Upper lobe of right lung (tissue), 1 donor: ENCODE results near the gene PPM1A. TPM values are rescaled to one million over a fixed set of nuclear protein-coding genes. Genes with fewer than 3 reads are reported as not detected.
"Not testable (repeated sequence)": the region's sequence is repeated elsewhere in the genome, so short reads cannot be mapped to it uniquely, and the experiment has no call there.

Experiments
- ATAC-seq: fragments of 200-7000 bp; cut with Tn5 transposase; one replicate; pipeline ENCODE4 v1.9.1; 2020; ENCODE audit warnings: mild to moderate bottlenecking, moderate library complexity
- DNase-seq: peaks from one replicate; pipeline ENCODE4 v3.0.0-alpha.2; 2020
- H3K27ac ChIP-seq: fragments of 200-600 bp; one replicate; pipeline ENCODE4 v1.8.0; 2022
- H3K27me3 ChIP-seq: fragments of 200-600 bp; one replicate; pipeline ENCODE4 v1.8.0; 2022; ENCODE audit warnings: mild to moderate bottlenecking
- H3K36me3 ChIP-seq: fragments of 200-600 bp; one replicate; pipeline ENCODE4 v1.8.0; 2022
- H3K4me1 ChIP-seq: fragments of 200-600 bp; one replicate; pipeline ENCODE4 v1.8.0; 2022
- H3K4me3 ChIP-seq: fragments of 200-600 bp; one replicate; pipeline ENCODE4 v1.8.0; 2022; ENCODE audit warnings: mild to moderate bottlenecking
- H3K9me3 ChIP-seq: fragments of 200-600 bp; one replicate; pipeline ENCODE4 v1.8.0; 2022
- CTCF ChIP-seq: fragments of 200-600 bp; IDR thresholded peaks from one replicate; pipeline ENCODE4 v1.8.0; 2022; ENCODE audit warnings: antibody characterized with exemption
- intact Hi-C: fragments of 100-400 bp; cut with DNase I; formaldehyde crosslinking; loops from one replicate; pipeline ENCODE4 v1.11.0; 2022
- total RNA-seq: library from RNA; stranded (reverse); fragmentation: NEBNext Ultra II Directional; extraction: Animal tissue kit (Norgen Biotek cat#: 25700); gene quantifications from one replicate; pipeline ENCODE4 v1.2.1, GENCODE V29; 2021
- donor health status: DM: no; HTN: yes; CAD: no; lungs with severe emphysema.

PPM1A gene
- total RNA-seq, 1 donor from 2014 or later: 50.2 TPM

- intact Hi-C loops: no loop called here
- no peak overlapping the region for H3K27ac ChIP-seq
- no peak for TF ChIP-seq CTCF
These were observed 66.4 kb downstream of the PPM1A start for GRCh38 chr14:60315196-60315990.

DNA sequence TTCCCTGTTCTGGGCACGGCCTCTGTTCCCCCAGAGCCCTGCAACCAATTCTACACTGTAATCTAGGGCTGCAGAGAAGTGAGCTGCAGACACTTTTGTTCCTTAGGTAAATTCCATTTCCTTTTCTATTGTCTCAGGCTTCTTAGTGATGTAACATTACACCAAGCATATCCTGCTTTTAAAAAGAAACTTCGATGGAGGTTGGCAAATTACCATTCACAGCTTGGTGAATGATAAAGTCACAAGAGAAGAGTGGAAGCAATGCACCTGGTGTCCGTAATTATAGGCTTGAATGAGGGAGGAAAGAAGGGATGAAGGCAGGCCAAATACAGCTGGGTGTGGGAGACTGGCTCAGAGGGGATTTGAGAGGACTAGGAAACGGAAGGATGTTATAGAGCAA is 68.6 kb downstream of the PPM1A start:
- no peak for DNase-seq
- intact Hi-C loops: no loop called here
- no peak for TF ChIP-seq CTCF

More at GRCh38 chr14:60315196-60315990, 66.4 kb downstream of the PPM1A start:
- Histone ChIP-seq H3K4me3 (no peak overlapping the region), H3K27me3 (peaks cover 15% of the 10 kb centered on the region), H3K36me3 (no peaks in the 10 kb centered on the region), H3K4me1 (no peaks in the 10 kb centered on the region), H3K9me3 (no peaks in the 10 kb centered on the region)
- no peak for ATAC-seq
- DNase-seq: no peak

GRCh38 chr14:60320860-60321259 is 71.8 kb downstream of the PPM1A start:
- H3K27ac ChIP-seq, H3K4me3 ChIP-seq, H3K36me3 ChIP-seq, ATAC-seq, intact Hi-C loops, H3K4me1 ChIP-seq, H3K9me3 ChIP-seq, DNase-seq: not testable (repeated sequence)
- H3K27me3 ChIP-seq: peaks cover 15% of the 10 kb centered on the region

More for the DNA sequence above, 68.6 kb downstream of the PPM1A start:
- H3K27ac ChIP-seq: no peak overlapping the region
- H3K9me3 ChIP-seq: no peaks in the 10 kb centered on the region
- no peaks in the 10 kb centered on the region for H3K4me1 ChIP-seq
- peaks cover 15% of the 10 kb centered on the region for H3K27me3 ChIP-seq
- no peak overlapping the region for H3K4me3 ChIP-seq
- ATAC-seq: no peak
- H3K36me3 ChIP-seq: no peaks in the 10 kb centered on the region

DNA sequence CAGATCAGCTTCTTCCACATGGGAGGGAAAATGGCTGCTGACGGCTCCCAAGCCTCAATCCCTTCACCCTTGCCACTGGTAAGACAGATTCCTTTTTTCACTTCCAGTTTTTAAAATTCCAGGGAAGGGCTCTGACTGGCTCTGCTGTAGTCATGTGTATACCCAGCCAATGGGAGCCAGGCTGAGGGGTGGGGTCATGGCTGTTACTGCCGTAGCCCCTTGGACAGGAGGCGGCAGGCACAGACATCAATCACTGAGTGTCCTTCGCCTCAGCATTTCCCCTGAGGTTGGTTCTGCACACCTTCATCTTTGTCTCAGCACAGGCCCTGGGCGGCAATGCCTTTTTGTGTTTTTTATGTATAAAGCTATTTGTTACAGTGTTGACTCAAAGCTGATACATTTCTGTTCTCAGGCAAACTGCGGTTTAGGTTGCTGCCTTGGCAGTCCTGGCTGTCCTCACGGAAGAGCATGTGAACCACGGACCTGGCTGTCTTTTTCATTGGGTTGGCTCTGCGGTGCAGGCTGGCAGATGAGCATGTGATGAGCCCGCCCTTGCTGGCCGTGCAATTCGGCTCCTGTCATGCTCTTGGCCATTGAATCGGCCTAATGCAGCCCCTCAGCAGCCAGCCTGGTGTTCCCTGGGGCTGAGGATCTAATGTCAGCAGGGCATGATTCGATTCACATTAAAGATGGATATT is 74.3 kb downstream of the PPM1A start:
- Histone ChIP-seq H3K27ac (no peak overlapping the region), H3K27me3 (peaks cover 16% of the 10 kb centered on the region), H3K9me3 (no peaks in the 10 kb centered on the region), H3K4me3 (no peak overlapping the region), H3K4me1 (peaks cover 9% of the 10 kb centered on the region), H3K36me3 (no peaks in the 10 kb centered on the region)
- ATAC-seq (no peak), DNase-seq (no peak)
- intact Hi-C loops: no loop called here
- no peak for TF ChIP-seq CTCF

DNA sequence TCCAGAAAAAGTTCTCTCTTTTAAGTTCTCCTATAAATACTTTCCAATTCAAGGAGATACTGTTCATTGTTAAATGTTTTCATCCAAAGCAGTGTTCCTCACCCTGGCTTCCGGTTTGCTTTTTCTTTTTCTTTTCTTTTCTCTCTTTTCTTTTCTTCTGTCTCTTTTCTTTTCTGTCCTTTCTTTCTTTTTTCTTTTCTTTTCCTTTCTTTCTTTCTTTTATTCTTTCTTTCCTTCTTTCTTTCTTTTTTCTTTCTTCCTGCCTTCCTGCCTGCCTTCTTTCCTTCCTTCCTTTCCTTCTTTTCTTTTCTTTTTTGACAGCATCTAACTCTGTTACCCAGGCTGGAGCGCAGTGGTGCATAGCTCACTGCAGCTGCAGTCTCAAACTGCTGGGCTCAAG is 75.8 kb downstream of the PPM1A start:
- no peaks in the 10 kb centered on the region for H3K36me3 ChIP-seq
- H3K4me1 ChIP-seq: peaks cover 9% of the 10 kb centered on the region
- peaks cover 23% of the 10 kb centered on the region for H3K27me3 ChIP-seq
- no peak overlapping the region for H3K4me3 ChIP-seq
- ATAC-seq (no peak), DNase-seq (no peak)
- H3K27ac ChIP-seq: no peak overlapping the region
- TF ChIP-seq CTCF: no peak
- H3K9me3 ChIP-seq: no peaks in the 10 kb centered on the region
- intact Hi-C loops: no loop called here

- Histone ChIP-seq H3K27ac (no peak overlapping the region), H3K9me3 (no peaks in the 10 kb centered on the region), H3K27me3 (peaks cover 23% of the 10 kb centered on the region), H3K4me1 (peaks cover 9% of the 10 kb centered on the region), H3K4me3 (no peak overlapping the region), H3K36me3 (no peaks in the 10 kb centered on the region)
- intact Hi-C loops: no loop called here
- DNase-seq (no peak), ATAC-seq (no peak)
- no peak for TF ChIP-seq CTCF
These were observed 77.3 kb downstream of the PPM1A start for GRCh38 chr14:60326274-60326673.
